GM18505 (cell line): ENCODE measurements around the gene HTR1E.
"Not testable (repeated sequence)": the region's sequence is repeated elsewhere in the genome, so short reads cannot be mapped to it uniquely, and the experiment has no call there.

Experiments
- ATAC-seq: cut with Tn5 transposase; IDR thresholded peaks from one replicate; pipeline ENCODE4 v1.9.1; 2021; ENCODE audit not compliant: unreplicated experiment
- POLR2A ChIP-seq: IDR thresholded peaks from 4 replicates; pipeline ENCODE4 v1.6.1; 2011; ENCODE audit warnings: borderline replicate concordance; ENCODE audit not compliant: insufficient read depth, insufficient read length; ENCODE audit errors: extremely low read depth

Gene HTR1E, protein sequence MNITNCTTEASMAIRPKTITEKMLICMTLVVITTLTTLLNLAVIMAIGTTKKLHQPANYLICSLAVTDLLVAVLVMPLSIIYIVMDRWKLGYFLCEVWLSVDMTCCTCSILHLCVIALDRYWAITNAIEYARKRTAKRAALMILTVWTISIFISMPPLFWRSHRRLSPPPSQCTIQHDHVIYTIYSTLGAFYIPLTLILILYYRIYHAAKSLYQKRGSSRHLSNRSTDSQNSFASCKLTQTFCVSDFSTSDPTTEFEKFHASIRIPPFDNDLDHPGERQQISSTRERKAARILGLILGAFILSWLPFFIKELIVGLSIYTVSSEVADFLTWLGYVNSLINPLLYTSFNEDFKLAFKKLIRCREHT

DNA sequence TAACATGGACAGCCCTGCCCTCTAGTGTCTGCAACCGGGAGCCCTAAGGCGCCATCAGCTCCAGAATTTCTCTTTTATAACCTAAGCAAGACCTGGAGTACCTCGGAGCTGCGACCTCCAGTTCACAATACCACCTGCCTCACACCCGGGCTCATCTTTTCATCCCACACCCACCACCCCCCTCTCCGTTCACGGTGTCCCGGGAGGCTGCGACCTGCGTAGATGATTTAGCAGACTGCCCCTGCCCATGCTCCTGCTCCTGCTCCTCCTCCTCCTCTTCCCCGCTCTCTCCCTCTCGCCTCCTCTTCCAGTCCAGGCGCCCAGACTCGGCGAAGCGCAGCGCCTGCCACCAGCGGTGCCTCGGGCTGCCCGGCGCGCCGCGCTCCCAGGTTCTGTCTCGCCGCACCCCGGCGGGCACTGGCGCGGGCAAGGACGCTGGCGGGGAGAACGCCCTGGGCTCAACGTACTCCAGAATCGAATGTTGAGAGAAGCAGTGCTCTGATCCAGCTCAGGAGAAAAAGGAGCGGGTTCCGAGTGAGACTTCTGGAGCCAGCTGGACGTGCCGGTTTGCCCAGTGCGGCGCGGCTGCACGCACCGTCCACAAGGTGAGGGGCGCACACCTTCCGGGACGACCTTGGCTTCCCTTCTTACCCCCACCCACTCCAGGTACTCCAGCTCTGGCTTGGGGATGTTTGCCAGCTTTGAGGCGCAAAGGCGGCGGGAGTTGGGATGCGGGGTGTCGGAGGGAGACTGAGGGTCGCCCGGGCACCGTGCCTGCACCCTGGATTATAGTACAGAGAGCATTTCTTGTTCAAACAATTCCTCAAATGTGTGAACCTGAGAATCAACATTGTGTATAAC lies at the start of gene HTR1E:
Gene HTR1E, plus strand, starts transcription at position 310 of the 861 bp plus-strand sequence. CDS start 77,807 bp downstream, outside the sequence.
- ATAC-seq: peak; percentile 76

GRCh38 chr6:86888301-86888700 lies 49.0 kb upstream of the HTR1E start:
- ATAC-seq: no peak
- no peak for TF ChIP-seq POLR2A

More for the DNA sequence above, at the start of gene HTR1E:
- no peak for TF ChIP-seq POLR2A

GRCh38 chr6:86897265-86897664 lies 40.1 kb upstream of the HTR1E start:
- not testable (repeated sequence) for ATAC-seq

DNA sequence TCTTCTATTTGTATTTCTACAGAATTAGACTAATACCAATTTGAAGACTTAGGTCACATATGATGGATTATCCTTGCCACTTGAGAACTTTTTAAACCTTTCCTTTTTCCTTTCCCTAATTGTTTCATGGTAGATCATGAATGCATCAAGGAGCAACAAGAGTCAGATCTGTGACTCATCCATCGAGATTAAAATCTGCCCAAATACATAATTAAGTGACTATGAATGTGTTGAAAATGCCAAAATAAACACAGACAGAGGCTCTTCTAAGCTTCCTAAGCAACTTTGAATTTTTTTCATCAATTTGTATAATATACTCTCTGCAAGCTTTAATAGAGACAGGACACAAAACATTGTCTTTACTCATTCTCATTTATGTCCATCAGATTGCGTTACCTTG lies 23.5 kb upstream of the HTR1E start:
- ATAC-seq: no peak

GRCh38 chr6:86916393-86916792 lies 20.9 kb upstream of the HTR1E start:
- no peak for TF ChIP-seq POLR2A

More for the DNA sequence above, 23.5 kb upstream of the HTR1E start:
- TF ChIP-seq POLR2A: no peak

DNA sequence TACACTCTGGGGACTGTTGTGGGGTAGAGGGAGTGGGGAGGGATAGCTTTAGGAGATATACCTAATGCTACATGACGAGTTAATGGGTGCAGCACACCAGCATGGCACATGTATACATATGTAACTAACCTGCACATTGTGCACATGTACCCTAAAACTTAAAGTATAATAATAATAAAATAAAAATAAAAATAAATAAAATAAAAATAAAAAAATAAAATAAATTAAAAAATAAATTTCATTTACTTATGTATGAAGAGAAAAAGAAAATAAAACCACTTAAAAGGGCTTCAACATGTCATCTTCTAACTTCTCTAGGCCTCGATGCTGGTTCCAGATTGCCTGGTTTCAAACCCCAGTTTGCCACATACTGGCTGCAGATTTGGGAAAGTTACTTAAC lies 10.2 kb upstream of the HTR1E start:
- ATAC-seq: not testable (repeated sequence)

More at GRCh38 chr6:86916393-86916792, 20.9 kb upstream of the HTR1E start:
- no peak for ATAC-seq

GRCh38 chr6:86927859-86928258 lies 9.5 kb upstream of the HTR1E start:
- ATAC-seq: not testable (repeated sequence)

DNA sequence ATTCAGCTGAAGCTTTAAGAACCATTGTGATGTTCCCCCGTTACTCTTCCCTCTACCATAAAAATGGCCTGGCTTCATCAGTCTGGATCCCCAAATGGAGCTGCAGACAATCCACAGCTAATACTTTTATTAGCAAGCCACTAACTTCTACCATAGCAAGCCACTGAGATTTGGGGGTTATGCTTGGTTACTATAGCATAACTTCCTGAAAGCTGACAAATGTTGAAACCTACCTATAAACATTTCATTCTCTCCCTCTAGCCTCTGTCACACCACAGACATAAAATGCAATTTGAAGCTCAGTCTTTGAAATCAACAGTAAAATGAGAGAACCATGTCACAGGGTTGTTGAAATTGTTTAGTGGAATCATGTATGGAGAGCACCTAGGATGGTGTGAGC lies 3.0 kb upstream of the HTR1E start:
- ATAC-seq: no peak
- no peak for TF ChIP-seq POLR2A

GRCh38 chr6:86936834-86937218 lies 502 bp upstream of the HTR1E start:
- TF ChIP-seq POLR2A: no peak
- no peak for ATAC-seq

DNA sequence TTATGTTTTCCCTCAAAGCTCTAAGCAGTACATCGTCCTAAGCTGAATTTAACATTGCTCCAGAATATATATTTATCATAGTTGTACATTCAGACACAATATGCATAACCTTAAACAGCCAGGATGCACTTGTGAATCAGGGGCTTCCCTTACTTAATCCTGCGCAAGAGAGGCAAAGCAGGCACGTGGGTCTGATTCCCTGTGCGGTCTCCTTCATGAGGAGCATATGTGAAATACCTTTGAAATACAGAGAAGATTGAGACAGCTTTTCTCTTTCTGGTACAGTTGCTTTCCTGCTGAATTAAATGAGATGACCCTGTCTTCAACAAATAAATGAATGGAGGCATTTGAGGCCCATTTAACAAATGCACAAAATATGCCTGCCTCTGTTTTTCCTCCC lies 1.5 kb downstream of the HTR1E start:
- TF ChIP-seq POLR2A: no peak
- ATAC-seq: no peak

DNA sequence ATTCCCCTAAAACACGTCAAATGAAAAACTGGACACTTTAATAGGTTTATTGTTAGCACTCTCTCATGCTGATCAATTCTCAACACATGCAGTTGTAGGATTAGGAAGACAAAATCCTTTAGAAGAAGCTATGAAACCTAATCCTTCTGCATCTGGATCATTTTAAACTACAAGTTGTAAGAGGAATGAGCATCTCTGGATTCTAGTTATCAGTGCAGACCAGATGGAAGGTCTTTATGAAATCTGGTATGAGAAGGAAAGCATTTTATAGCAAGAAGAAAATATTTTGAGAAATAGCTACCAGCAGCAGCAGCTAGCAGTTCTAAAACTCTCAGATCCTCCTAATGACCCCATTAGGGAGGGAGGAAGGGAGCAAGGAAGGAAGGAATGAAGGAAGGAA lies 4.1 kb downstream of the HTR1E start:
- no peak for TF ChIP-seq POLR2A
- no peak for ATAC-seq

DNA sequence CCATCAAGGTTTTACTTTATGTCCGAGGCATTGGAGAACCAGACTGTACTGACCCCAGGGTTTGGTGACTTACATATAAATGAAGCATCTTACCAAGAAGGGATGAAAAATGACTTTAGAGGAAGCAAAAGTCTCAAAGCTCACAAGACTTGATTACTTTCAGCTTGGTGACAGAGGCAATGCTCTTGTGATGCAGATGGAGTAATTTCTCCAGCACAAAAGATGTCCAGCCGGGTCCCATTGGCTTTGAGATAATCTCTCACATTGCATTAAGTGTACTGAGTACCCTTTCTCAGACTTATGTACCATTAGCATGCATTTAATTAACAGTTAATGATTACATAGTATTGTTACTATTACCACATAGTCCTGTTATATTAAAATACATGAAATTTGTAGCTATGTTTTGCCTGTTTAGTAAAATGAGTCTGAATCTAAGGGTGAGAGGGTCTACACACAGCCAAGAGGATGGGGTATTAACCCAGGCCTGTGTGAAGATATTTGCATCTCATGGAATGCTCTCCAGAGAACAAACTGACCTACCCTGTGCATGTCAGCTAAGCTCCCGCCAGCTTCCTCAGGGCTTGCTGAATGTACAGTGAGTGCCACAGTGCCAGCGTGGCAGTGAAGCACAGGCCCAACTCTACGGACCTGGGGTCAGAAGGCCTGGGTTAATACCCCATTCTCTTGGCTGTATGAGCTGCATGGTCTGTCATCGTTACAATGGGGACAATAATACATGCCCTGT lies 5.6 kb downstream of the HTR1E start:
- ATAC-seq: no peak
- no peak for TF ChIP-seq POLR2A

DNA sequence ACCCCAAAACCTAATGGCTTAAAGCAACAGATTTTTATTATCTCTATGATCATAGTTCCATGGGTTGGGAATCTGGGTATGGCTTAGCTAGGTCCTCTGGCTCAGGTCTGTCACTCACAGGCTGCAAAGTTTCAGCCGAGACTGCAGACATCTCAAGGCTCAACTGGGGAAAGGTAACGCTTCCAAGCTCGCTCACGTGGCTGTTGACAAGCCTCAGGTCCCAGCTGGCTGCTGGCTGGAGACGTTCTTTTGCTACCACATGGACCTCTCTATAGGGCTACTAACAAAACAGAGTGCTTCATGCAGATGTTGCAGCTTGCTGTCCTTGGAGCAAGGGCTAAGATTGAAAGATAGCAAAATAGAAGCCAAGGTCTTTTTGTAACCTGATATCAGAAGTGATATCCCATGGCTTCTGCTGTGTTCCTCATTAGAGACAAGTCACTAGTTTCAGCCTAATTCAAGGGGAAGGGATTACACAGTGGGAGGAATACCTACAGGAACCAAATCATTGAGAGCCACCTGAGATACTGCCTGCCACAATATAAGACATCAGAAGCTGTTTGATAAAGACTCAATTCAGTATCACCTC lies 6.6 kb downstream of the HTR1E start:
- no peak for ATAC-seq
- no peak for TF ChIP-seq POLR2A
